IMR-90 (cell line): Measurements from ENCODE around the gene FHIP1A. TPM values are rescaled to one million over a fixed set of nuclear protein-coding genes. Genes with fewer than 3 reads are reported as not detected.

Experiments used
- ATAC-seq: fragments of 200-7000 bp; cut with Tn5 transposase; 2 replicates; pipeline ENCODE4 v1.9.1; 2020; ENCODE audit warnings: low read depth, mild to moderate bottlenecking, moderate library complexity
- BruUV-seq: library from RNA; stranded (reverse); fragments of 400-500 nt; replicated peaks from 2 replicates; lab custom pipeline; 2021; lab: Mats Ljungman, UMichigan
- CTCF ChIA-PET: fragments of 300-600 bp; formaldehyde crosslinking; extraction: SDS; loops from one replicate; lab custom pipeline; 2021; ENCODE audit warnings: antibody characterized with exemption; lab: Yijun Ruan, JAX
- POLR2A ChIA-PET: fragments of 300-600 bp; sonication (Branson Sonifier 250); formaldehyde crosslinking; loops from one replicate; lab custom pipeline; 2022; ENCODE audit warnings: antibody characterized with exemption; ENCODE audit not compliant: unreplicated experiment; lab: Charles Lee
- DNase-seq: peaks from one replicate; pipeline ENCODE4 v3.0.0; 2013
- H2AFZ ChIP-seq: replicated peaks from 2 replicates; pipeline ENCODE3; 2013; ENCODE audit warnings: low read length, mild to moderate bottlenecking; ENCODE audit not compliant: poor library complexity
- H2AK5ac ChIP-seq: 2 replicates; pipeline ENCODE4 v1.6.1; 2013; ENCODE audit warnings: low read depth, low read length, inconsistent platforms
- H2AK9ac ChIP-seq: replicated peaks from 2 replicates; pipeline ENCODE3; 2013; ENCODE audit warnings: mild to moderate bottlenecking, low read depth, low read length, moderate library complexity; ENCODE audit not compliant: poor library complexity
- H2BK120ac ChIP-seq: 2 replicates; pipeline ENCODE4 v1.6.1; 2013; ENCODE audit warnings: low read depth, low read length, inconsistent platforms
- H2BK15ac ChIP-seq: 3 replicates; pipeline ENCODE4 v1.6.1; 2013; ENCODE audit warnings: low read depth, low read length, inconsistent platforms
- H2BK20ac ChIP-seq: 2 replicates; pipeline ENCODE4 v1.6.1; 2013; ENCODE audit warnings: low read depth, mild to moderate bottlenecking, inconsistent platforms, low read length, moderate library complexity
- H2BK5ac ChIP-seq: 2 replicates; pipeline ENCODE4 v1.6.1; 2013; ENCODE audit warnings: mild to moderate bottlenecking, low read depth, low read length, inconsistent platforms; ENCODE audit not compliant: poor library complexity, severe bottlenecking
- H3K14ac ChIP-seq: replicated peaks from 2 replicates; pipeline ENCODE4 v1.6.1; 2013; ENCODE audit warnings: low read depth, low read length, inconsistent platforms
- H3K18ac ChIP-seq: 2 replicates; pipeline ENCODE4 v1.6.1; 2013; ENCODE audit warnings: low read depth, low read length, control low read depth
- H3K23ac ChIP-seq: 2 replicates; pipeline ENCODE4 v1.6.1; 2013; ENCODE audit warnings: low read depth, low read length, inconsistent platforms
- H3K27ac ChIP-seq: 2 replicates; pipeline ENCODE4 v1.5.1; 2013; ENCODE audit warnings: mild to moderate bottlenecking, control low read depth, low read length; ENCODE audit not compliant: insufficient read depth
- H3K27me3 ChIP-seq: 2 replicates; pipeline ENCODE4 v1.6.1; 2013; ENCODE audit warnings: low read length; ENCODE audit not compliant: control insufficient read depth, insufficient read depth
- H3K36me3 ChIP-seq: 2 replicates; pipeline ENCODE4 v1.6.1; 2013; ENCODE audit warnings: low read length, mixed read lengths; ENCODE audit not compliant: control insufficient read depth, insufficient read depth
- H3K4ac ChIP-seq: 2 replicates; pipeline ENCODE4 v1.6.1; 2013; ENCODE audit warnings: low read depth, low read length, inconsistent platforms
- H3K4me1 ChIP-seq: 2 replicates; pipeline ENCODE4 v1.6.1; 2013; ENCODE audit warnings: low read length, mixed read lengths; ENCODE audit not compliant: control insufficient read depth, insufficient read depth
- H3K4me2 ChIP-seq: 2 replicates; pipeline ENCODE4 v1.6.1; 2013; ENCODE audit warnings: low read depth, mild to moderate bottlenecking, control low read depth, low read length, moderate library complexity
- H3K4me3 ChIP-seq: 2 replicates; pipeline ENCODE4 v1.5.1; 2013; ENCODE audit warnings: low read depth, mild to moderate bottlenecking, control low read depth, low read length, moderate library complexity; ENCODE audit not compliant: insufficient read depth
- H3K56ac ChIP-seq: 2 replicates; pipeline ENCODE4 v1.6.1; 2013; ENCODE audit warnings: low read length, inconsistent platforms; ENCODE audit not compliant: insufficient read depth; ENCODE audit errors: extremely low read depth
- H3K79me1 ChIP-seq, 2 experiments: 2 replicates each; pipeline ENCODE4 v1.6.1; 2013; ENCODE audit warnings: low read length in 2 of 2, inconsistent platforms in 1 of 2, low read depth in 1 of 2
- H3K9ac ChIP-seq: 2 replicates; pipeline ENCODE4 v1.6.1; 2013; ENCODE audit warnings: low read depth, low read length, control low read depth
- H3K9me1 ChIP-seq: 2 replicates; pipeline ENCODE4 v1.6.1; 2013; ENCODE audit warnings: low read length, inconsistent platforms; ENCODE audit not compliant: insufficient read depth
- H3K9me3 ChIP-seq: 2 replicates; pipeline ENCODE4 v1.6.1; 2013; ENCODE audit warnings: low read length; ENCODE audit not compliant: control insufficient read depth, insufficient read depth
- H4K20me1 ChIP-seq: 2 replicates; pipeline ENCODE4 v1.6.1; 2013; ENCODE audit warnings: low read length, inconsistent platforms; ENCODE audit not compliant: insufficient read depth
- H4K5ac ChIP-seq: 2 replicates; pipeline ENCODE4 v1.6.1; 2013; ENCODE audit warnings: mild to moderate bottlenecking, low read depth, low read length, control low read depth
- H4K8ac ChIP-seq, 2 experiments: 2 replicates each; pipeline ENCODE4 v1.6.1; 2013; ENCODE audit warnings: low read depth in 2 of 2, low read length in 2 of 2, control low read depth in 1 of 2, inconsistent platforms in 1 of 2
- H4K91ac ChIP-seq: 2 replicates; pipeline ENCODE4 v1.6.1; 2013; ENCODE audit warnings: low read depth, low read length, inconsistent platforms; ENCODE audit not compliant: insufficient read depth
- BHLHE40 ChIP-seq: fragments of 150-350 bp; IDR thresholded peaks from 2 replicates; pipeline ENCODE4 v1.6.1; 2016; ENCODE audit warnings: mild to moderate bottlenecking, low read depth, low read length
- CEBPB ChIP-seq: IDR thresholded peaks from 2 replicates; pipeline ENCODE4 v1.6.1; 2012; ENCODE audit warnings: low read depth, low read length, improper control_type of control experiment
- CHD1 ChIP-seq: IDR thresholded peaks from 2 replicates; pipeline ENCODE4 v1.6.1; 2012; ENCODE audit warnings: low read depth, low read length, improper control_type of control experiment
- FOS ChIP-seq: fragments of 150-350 bp; IDR thresholded peaks from 2 replicates; pipeline ENCODE4 v1.6.1; 2016; ENCODE audit warnings: low read depth, low read length
- MAFK ChIP-seq: IDR thresholded peaks from 2 replicates; pipeline ENCODE4 v1.6.1; 2012; ENCODE audit warnings: low read depth, low read length, improper control_type of control experiment
- MAZ ChIP-seq: IDR thresholded peaks from 2 replicates; pipeline ENCODE4 v1.6.1; 2012; ENCODE audit warnings: low read depth, mild to moderate bottlenecking, low read length, improper control_type of control experiment, moderate library complexity, borderline replicate concordance
- NFE2L2 ChIP-seq: fragments of 150-350 bp; IDR thresholded peaks from 2 replicates; pipeline ENCODE4 v1.6.1; 2016; ENCODE audit warnings: low read depth, mild to moderate bottlenecking, low read length
- POLR2A ChIP-seq: IDR thresholded peaks from 2 replicates; pipeline ENCODE4 v1.6.1; 2012; ENCODE audit warnings: mild to moderate bottlenecking, low read depth, low read length
- RAD21 ChIP-seq: IDR thresholded peaks from 2 replicates; pipeline ENCODE4 v1.6.1; 2012; ENCODE audit warnings: low read length, improper control_type of control experiment
- RCOR1 ChIP-seq: IDR thresholded peaks from 2 replicates; pipeline ENCODE4 v1.6.1; 2012; ENCODE audit warnings: mild to moderate bottlenecking, low read length, improper control_type of control experiment; ENCODE audit not compliant: insufficient replicate concordance
- RFX5 ChIP-seq: IDR thresholded peaks from 2 replicates; pipeline ENCODE4 v1.8.0; 2012; ENCODE audit warnings: low read depth, mild to moderate bottlenecking, low read length, moderate library complexity
- SMC3 ChIP-seq: fragments of 150-350 bp; IDR thresholded peaks from 2 replicates; pipeline ENCODE4 v1.6.1; 2016; ENCODE audit warnings: low read depth, mild to moderate bottlenecking, antibody characterized with exemption, low read length, moderate library complexity
- WGBS, 2 experiments: methylation state at CpG; one replicate each; pipeline versions ENCODE4 v1.1.5 to v1.1.7; 2013; ENCODE audit warnings: missing lambda C conversion rate in 2 of 2; ENCODE audit not compliant: insufficient read length in 1 of 2; ENCODE audit errors: extremely low coverage in 2 of 2; 5-methylcytosine and 5-hydroxymethylcytosine counted together
- dilution Hi-C: fragments of 300-500 bp; cut with HindIII; formaldehyde crosslinking; loops from one replicate; pipeline ENCODE4 v1.14.3; 2018; ENCODE audit warnings: low sequenced_read_pairs; ENCODE audit not compliant: unreplicated experiment
- in situ Hi-C: fragments of 300-500 bp; cut with MboI; formaldehyde crosslinking; loops from 3 replicates; pipeline ENCODE4 v1.14.3; 2019; ENCODE audit warnings: low sequenced_read_pairs, inconsistent platforms, mixed read lengths
- intact Hi-C: fragments of 100-400 bp; cut with micrococcal nuclease; formaldehyde crosslinking; loops from 2 replicates; pipeline ENCODE4 v1.10.0; 2022
- polyA plus RNA-seq, 3 experiments: library from polyadenylated mRNA; depleted of rRNA; stranded (reverse); fragments of >200 nt; gene quantifications; 2 replicates each; pipeline ENCODE4 v1.2.3, GENCODE V29; 2012; ENCODE audit warnings: low replicate concordance in 1 of 3
- total RNA-seq: library from RNA; depleted of rRNA; stranded (reverse); fragments of >200 nt; gene quantifications from 2 replicates; pipeline ENCODE4 v1.2.3, GENCODE V29; 2012
- TF ChIP-seq, protein P1 (sequence below): fragments of 150-350 bp; IDR thresholded peaks from 2 replicates; pipeline ENCODE4 v1.6.1; 2017; ENCODE audit warnings: mild to moderate bottlenecking, antibody characterized with exemption, low read length, low read depth
- TF ChIP-seq, protein P2 (sequence below): conservative IDR thresholded peaks from 2 replicates; pipeline ENCODE4 v1.5.1; 2012; ENCODE audit warnings: mild to moderate bottlenecking, low read depth, low read length, improper control_type of control experiment

FHIP1A gene
- total and polyA plus RNA-seq, 2 of the 4 experiments (the other 2 are of a cell fraction), result 0.02 to 0.18 TPM

DNA sequence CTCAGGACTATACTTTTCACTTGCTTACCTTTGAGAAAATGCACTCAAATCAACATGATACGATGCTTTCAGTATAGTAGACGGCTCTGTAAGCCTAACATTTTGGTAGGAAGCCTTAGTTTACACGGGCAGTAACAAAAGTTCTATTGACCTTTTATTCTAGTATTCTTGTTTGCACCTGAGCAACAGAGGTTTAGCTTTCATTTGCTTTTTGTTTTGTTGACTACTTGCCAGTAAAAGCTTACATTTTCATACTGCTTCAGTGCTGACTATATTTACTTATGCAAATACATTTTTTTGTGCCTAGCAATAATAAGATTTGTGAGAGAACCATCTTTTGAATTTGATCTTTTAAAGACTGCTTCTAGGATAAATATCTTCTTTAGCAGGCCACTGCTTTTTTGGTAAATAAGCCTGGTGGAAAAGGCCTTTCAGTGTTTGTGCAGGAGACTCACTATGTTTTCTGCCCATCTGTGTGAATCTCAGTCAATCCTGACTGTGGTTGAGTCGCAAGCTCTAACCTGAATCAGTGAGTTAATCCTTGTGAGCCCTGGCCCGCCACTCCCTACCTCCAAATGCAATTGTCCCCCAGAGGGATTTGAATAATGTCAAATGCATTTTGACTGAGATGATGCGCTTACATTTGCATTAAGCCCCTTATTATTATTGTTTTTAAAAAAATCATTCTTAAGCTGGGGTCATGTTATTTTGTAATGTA lies 21.9 kb downstream of the FHIP1A start:
- no peak overlapping the region for H3K4me2 ChIP-seq
- no peak overlapping the region for H2BK15ac ChIP-seq
- H3K4me3 ChIP-seq, result no peak overlapping the region
- H3K27ac ChIP-seq, result no peak overlapping the region
- H4K5ac ChIP-seq, result no peak overlapping the region
- no peaks in the 10 kb centered on the region for H3K36me3 ChIP-seq
- H3K9me1 ChIP-seq, result no peaks in the 10 kb centered on the region
- no peak for DNase-seq
- in situ Hi-C loops (no loop called here), intact Hi-C loops (no loop called here), dilution Hi-C loops (no loop called here)
- ChIA-PET POLR2A (no interaction called here), CTCF (no interaction called here)
- H3K56ac ChIP-seq, result no peak overlapping the region
- no peak overlapping the region for H2BK5ac ChIP-seq
- no peak for ATAC-seq
- H3K9ac ChIP-seq, result no peak overlapping the region
- H3K4me1 ChIP-seq, result no peaks in the 10 kb centered on the region
- H2BK120ac ChIP-seq, result no peak overlapping the region
- H2AK5ac ChIP-seq, result no peak overlapping the region
- no peak overlapping the region for H2AFZ ChIP-seq
- H4K20me1 ChIP-seq, result no peaks in the 10 kb centered on the region
- no TSS peak for BruUV-seq
- H3K18ac ChIP-seq, result no peak overlapping the region
- no peak overlapping the region for H2BK20ac ChIP-seq
- H4K8ac ChIP-seq, result no peak overlapping the region
- H3K79me1 ChIP-seq, result no peaks in the 10 kb centered on the region
- TF ChIP-seq FOS (no peak), RAD21 (no peak), CEBPB (no peak), SMC3 (no peak), RCOR1 (no peak), CHD1 (no peak), POLR2A (no peak), NFE2L2 (no peak), MAZ (no peak), RFX5 (no peak), MAFK (no peak), BHLHE40 (no peak)
- TF ChIP-seq, protein P1, sequence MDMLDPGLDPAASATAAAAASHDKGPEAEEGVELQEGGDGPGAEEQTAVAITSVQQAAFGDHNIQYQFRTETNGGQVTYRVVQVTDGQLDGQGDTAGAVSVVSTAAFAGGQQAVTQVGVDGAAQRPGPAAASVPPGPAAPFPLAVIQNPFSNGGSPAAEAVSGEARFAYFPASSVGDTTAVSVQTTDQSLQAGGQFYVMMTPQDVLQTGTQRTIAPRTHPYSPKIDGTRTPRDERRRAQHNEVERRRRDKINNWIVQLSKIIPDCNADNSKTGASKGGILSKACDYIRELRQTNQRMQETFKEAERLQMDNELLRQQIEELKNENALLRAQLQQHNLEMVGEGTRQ, result no peak
- TF ChIP-seq, protein P2, sequence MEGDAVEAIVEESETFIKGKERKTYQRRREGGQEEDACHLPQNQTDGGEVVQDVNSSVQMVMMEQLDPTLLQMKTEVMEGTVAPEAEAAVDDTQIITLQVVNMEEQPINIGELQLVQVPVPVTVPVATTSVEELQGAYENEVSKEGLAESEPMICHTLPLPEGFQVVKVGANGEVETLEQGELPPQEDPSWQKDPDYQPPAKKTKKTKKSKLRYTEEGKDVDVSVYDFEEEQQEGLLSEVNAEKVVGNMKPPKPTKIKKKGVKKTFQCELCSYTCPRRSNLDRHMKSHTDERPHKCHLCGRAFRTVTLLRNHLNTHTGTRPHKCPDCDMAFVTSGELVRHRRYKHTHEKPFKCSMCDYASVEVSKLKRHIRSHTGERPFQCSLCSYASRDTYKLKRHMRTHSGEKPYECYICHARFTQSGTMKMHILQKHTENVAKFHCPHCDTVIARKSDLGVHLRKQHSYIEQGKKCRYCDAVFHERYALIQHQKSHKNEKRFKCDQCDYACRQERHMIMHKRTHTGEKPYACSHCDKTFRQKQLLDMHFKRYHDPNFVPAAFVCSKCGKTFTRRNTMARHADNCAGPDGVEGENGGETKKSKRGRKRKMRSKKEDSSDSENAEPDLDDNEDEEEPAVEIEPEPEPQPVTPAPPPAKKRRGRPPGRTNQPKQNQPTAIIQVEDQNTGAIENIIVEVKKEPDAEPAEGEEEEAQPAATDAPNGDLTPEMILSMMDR, result no peak
- no peak overlapping the region for H3K23ac ChIP-seq
- 50% methylated on average over 2 of the region's 6 CpGs; no CpG with 5 or more reads in 1 of the 2 experiments for WGBS, 2 experiments
- no peak overlapping the region for H2AK9ac ChIP-seq
- H3K27me3 ChIP-seq, result no peaks in the 10 kb centered on the region; the same call in 1 of the 2 replicates
- H4K91ac ChIP-seq, result no peak overlapping the region
- no peak overlapping the region for H3K14ac ChIP-seq
- H3K9me3 ChIP-seq, result no peaks in the 10 kb centered on the region
- no peak overlapping the region for H3K4ac ChIP-seq
